CD14-positive monocyte (primary cell): ENCODE results near the gene SSTR5. TPM values are rescaled to one million over a fixed set of nuclear protein-coding genes. Genes with fewer than 3 reads are reported as not detected.

Source experiments
- DNase-seq, 3 donors: peaks; one replicate each; pipeline ENCODE4 v3.0.0-alpha.2; 2011 to 2022
- H2AFZ ChIP-seq: 2 replicates; pipeline ENCODE4 v1.6.0; 2012; ENCODE audit warnings: mild to moderate bottlenecking, low read depth, low read length, inconsistent platforms; ENCODE audit not compliant: insufficient read depth, poor library complexity, severe bottlenecking
- H3K27ac ChIP-seq, 2 donors: 1 replicate in 1 of 2; 2 replicates in 1 of 2; pipeline ENCODE4 v1.5.1; 2012 to 2013; ENCODE audit warnings: low read length in 2 of 2, control low read depth in 1 of 2, inconsistent platforms in 1 of 2, low read depth in 1 of 2, mild to moderate bottlenecking in 1 of 2
- H3K27me3 ChIP-seq, 2 donors: one replicate each; pipeline versions ENCODE4 v1.6.0 to v1.6.1; 2011 to 2013; ENCODE audit warnings: low read length in 2 of 2; ENCODE audit not compliant: control insufficient read depth in 2 of 2, insufficient read depth in 2 of 2
- H3K36me3 ChIP-seq, 2 donors: replicated peaks in 1 of 2; 1 replicate in 1 of 2; 2 replicates in 1 of 2; pipeline versions ENCODE4 v1.5.1 to v1.6.1; 2012 to 2013; ENCODE audit warnings: low read length in 2 of 2, control low read depth in 1 of 2, inconsistent platforms in 1 of 2, mild to moderate bottlenecking in 1 of 2; ENCODE audit not compliant: insufficient read depth in 2 of 2, control insufficient read depth in 1 of 2
- H3K4me1 ChIP-seq, 2 donors: 1 replicate in 1 of 2; 2 replicates in 1 of 2; pipeline versions ENCODE4 v1.5.1 to v1.6.1; 2012 to 2013; ENCODE audit warnings: low read length in 2 of 2, control low read depth in 1 of 2, inconsistent platforms in 1 of 2, mild to moderate bottlenecking in 1 of 2, moderate library complexity in 1 of 2; ENCODE audit not compliant: insufficient read depth in 2 of 2, control insufficient read depth in 1 of 2
- H3K4me2 ChIP-seq: replicated peaks from 2 replicates; pipeline ENCODE3; 2012; ENCODE audit warnings: low read length, moderate library complexity, mild to moderate bottlenecking; ENCODE audit not compliant: poor library complexity, severe bottlenecking; ENCODE audit errors: extremely low read depth
- H3K4me3 ChIP-seq, 3 experiments: fragments of 200-600 bp in 1 of 3; sonication (generic) in 1 of 3; replicated peaks in 1 of 3; 1 replicate in 2 of 3; 2 replicates in 1 of 3; pipeline ENCODE4 v1.5.1; 2011 to 2013; ENCODE audit warnings: low read length in 3 of 3, mild to moderate bottlenecking in 3 of 3, control low read depth in 2 of 3, low read depth in 2 of 3, inconsistent platforms in 1 of 3, moderate library complexity in 1 of 3
- H3K79me2 ChIP-seq: 2 replicates; pipeline ENCODE4 v1.6.0; 2012; ENCODE audit warnings: mild to moderate bottlenecking, control low read depth, inconsistent platforms, low read length, moderate library complexity; ENCODE audit not compliant: insufficient read depth
- H3K9ac ChIP-seq: 2 replicates; pipeline ENCODE4 v1.6.0; 2017; ENCODE audit warnings: low read length, mild to moderate bottlenecking; ENCODE audit not compliant: insufficient read depth, poor library complexity, severe bottlenecking
- H3K9me3 ChIP-seq, 2 donors: replicated peaks in 1 of 2; 1 replicate in 1 of 2; 2 replicates in 1 of 2; pipeline versions ENCODE4 v1.5.1 to v1.6.1; 2012 to 2013; ENCODE audit warnings: low read length in 2 of 2, control low read depth in 1 of 2; ENCODE audit not compliant: control insufficient read depth in 1 of 2, insufficient read depth in 1 of 2
- H4K20me1 ChIP-seq: 2 replicates; pipeline ENCODE4 v1.6.0; 2012; ENCODE audit warnings: mild to moderate bottlenecking, low read length, control low read depth, moderate library complexity; ENCODE audit not compliant: insufficient read depth
- H3K27ac Mint-ChIP-seq, 7 donors: one replicate each; pipeline ENCODE4 v1.8.0; 2020; ENCODE audit warnings: mild to moderate bottlenecking in 7 of 7, mixed read lengths in 7 of 7, moderate library complexity in 6 of 7, inconsistent platforms in 2 of 7
- H3K27me3 Mint-ChIP-seq, 3 donors: one replicate each; pipeline ENCODE4 v1.8.0; 2021 to 2022; ENCODE audit warnings: low read depth in 3 of 3, mild to moderate bottlenecking in 3 of 3, mixed read lengths in 3 of 3, moderate library complexity in 3 of 3, inconsistent platforms in 1 of 3
- H3K36me3 Mint-ChIP-seq, 2 donors: one replicate each; pipeline ENCODE4 v1.8.0; 2020; ENCODE audit warnings: mixed read lengths in 2 of 2, inconsistent platforms in 1 of 2, mild to moderate bottlenecking in 1 of 2
- H3K4me1 Mint-ChIP-seq: one replicate; pipeline ENCODE4 v1.8.0; 2020; ENCODE audit warnings: mild to moderate bottlenecking, mixed read lengths
- H3K4me3 Mint-ChIP-seq, 2 donors: one replicate each; pipeline ENCODE4 v1.8.0; 2020; ENCODE audit warnings: mild to moderate bottlenecking in 2 of 2, mixed read lengths in 2 of 2, moderate library complexity in 1 of 2
- H3K9me3 Mint-ChIP-seq, 7 donors: one replicate each; pipeline ENCODE4 v1.8.0; 2020 to 2022; ENCODE audit warnings: mixed read lengths in 7 of 7, mild to moderate bottlenecking in 6 of 7, moderate library complexity in 6 of 7, inconsistent platforms in 2 of 7
- WGBS: methylation state at CpG from one replicate; pipeline ENCODE4 v1.1.5; 2013; ENCODE audit warnings: missing lambda C conversion rate; ENCODE audit not compliant: insufficient coverage; 5-methylcytosine and 5-hydroxymethylcytosine counted together
- intact Hi-C, 2 donors: fragments of 100-400 bp; cut with micrococcal nuclease; formaldehyde crosslinking; loops; one replicate each; pipeline versions ENCODE4 v1.15.0 to v1.15.1; 2023
- polyA plus RNA-seq, 3 donors: library from polyadenylated mRNA; depleted of rRNA in 1 of 3; unstranded in 2 of 3; stranded (reverse) in 1 of 3; fragments of 300-500 nt in 2 of 3; fragments of >200 nt in 1 of 3; fragmentation: Illumina TruSeq in 2 of 3; gene quantifications; 1 replicate in 2 of 3; 2 replicates in 1 of 3; pipeline ENCODE4 v1.2.3, GENCODE V29; 2012 to 2021
- TF ChIP-seq, protein P1 (sequence below): fragments of 200-600 bp; IDR thresholded peaks from one replicate; pipeline ENCODE4 v1.8.0; 2022; ENCODE audit warnings: antibody characterized with exemption, mild to moderate bottlenecking

The SSTR5 gene
- polyA plus RNA-seq, 3 donors: not detected

- H3K4me1 ChIP-seq: no peaks in the 10 kb centered on the region
- Mint-ChIP-seq H3K4me1 (no peaks in the 10 kb centered on the region), H3K36me3 (no peaks in the 10 kb centered on the region), H3K9me3 (peaks cover 17 to 39% (median 31%) of the 10 kb centered on the region in 7 donors), H3K27me3 (peaks cover 4 to 35% (median 6%) of the 10 kb centered on the region in 3 donors), H3K4me3 (peak overlapping the region in 1 of 2 donors; percentile 63), H3K27ac (no peak overlapping the region)
- no peak overlapping the region for H3K4me3 ChIP-seq
- no peaks in the 10 kb centered on the region for H3K79me2 ChIP-seq
- WGBS: 73% methylated on average over 19 of the region's 21 CpGs
- intact Hi-C loops: no loop called here
- no peak overlapping the region for H2AFZ ChIP-seq
- no peak for DNase-seq
- no peaks in the 10 kb centered on the region for H3K36me3 ChIP-seq
- no peak overlapping the region for H3K27ac ChIP-seq
- TF ChIP-seq, protein P1, sequence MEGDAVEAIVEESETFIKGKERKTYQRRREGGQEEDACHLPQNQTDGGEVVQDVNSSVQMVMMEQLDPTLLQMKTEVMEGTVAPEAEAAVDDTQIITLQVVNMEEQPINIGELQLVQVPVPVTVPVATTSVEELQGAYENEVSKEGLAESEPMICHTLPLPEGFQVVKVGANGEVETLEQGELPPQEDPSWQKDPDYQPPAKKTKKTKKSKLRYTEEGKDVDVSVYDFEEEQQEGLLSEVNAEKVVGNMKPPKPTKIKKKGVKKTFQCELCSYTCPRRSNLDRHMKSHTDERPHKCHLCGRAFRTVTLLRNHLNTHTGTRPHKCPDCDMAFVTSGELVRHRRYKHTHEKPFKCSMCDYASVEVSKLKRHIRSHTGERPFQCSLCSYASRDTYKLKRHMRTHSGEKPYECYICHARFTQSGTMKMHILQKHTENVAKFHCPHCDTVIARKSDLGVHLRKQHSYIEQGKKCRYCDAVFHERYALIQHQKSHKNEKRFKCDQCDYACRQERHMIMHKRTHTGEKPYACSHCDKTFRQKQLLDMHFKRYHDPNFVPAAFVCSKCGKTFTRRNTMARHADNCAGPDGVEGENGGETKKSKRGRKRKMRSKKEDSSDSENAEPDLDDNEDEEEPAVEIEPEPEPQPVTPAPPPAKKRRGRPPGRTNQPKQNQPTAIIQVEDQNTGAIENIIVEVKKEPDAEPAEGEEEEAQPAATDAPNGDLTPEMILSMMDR: no peak
- peaks cover 0 to 6% of the 10 kb centered on the region in 2 donors for H3K27me3 ChIP-seq
- no peak overlapping the region for H3K9ac ChIP-seq
- H3K4me2 ChIP-seq: no peak overlapping the region
- H4K20me1 ChIP-seq: no peaks in the 10 kb centered on the region
- H3K9me3 ChIP-seq: peaks cover 23 to 37% of the 10 kb centered on the region in 2 donors
Measured at GRCh38 chr16:1082266-1082951, 9.9 kb downstream of the SSTR5 start.

- no peaks in the 10 kb centered on the region for H3K36me3 ChIP-seq
- H3K27ac Mint-ChIP-seq: no peak overlapping the region
- no peak overlapping the region for H2AFZ ChIP-seq
- no peak for DNase-seq
- H3K4me2 ChIP-seq: no peak overlapping the region
- peaks cover 0 to 6% of the 10 kb centered on the region in 2 donors for H3K27me3 ChIP-seq
- H3K9ac ChIP-seq: no peak overlapping the region
- no peaks in the 10 kb centered on the region for H3K79me2 ChIP-seq
- H3K36me3 Mint-ChIP-seq: no peaks in the 10 kb centered on the region
- peaks cover 23 to 40% of the 10 kb centered on the region in 2 donors for H3K9me3 ChIP-seq
- no peaks in the 10 kb centered on the region for H3K4me1 ChIP-seq
- TF ChIP-seq, protein P1: no peak
- WGBS: 37% methylated on average over 14 of the region's 34 CpGs
- intact Hi-C loops: no loop called here
- peaks cover 3 to 33% (median 7%) of the 10 kb centered on the region in 3 donors for H3K27me3 Mint-ChIP-seq
- peaks cover 17 to 44% (median 33%) of the 10 kb centered on the region in 7 donors for H3K9me3 Mint-ChIP-seq
- no peak overlapping the region for H3K27ac ChIP-seq
- no peaks in the 10 kb centered on the region for H4K20me1 ChIP-seq
- H3K4me3 ChIP-seq: no peak overlapping the region
- no peaks in the 10 kb centered on the region for H3K4me1 Mint-ChIP-seq
- H3K4me3 Mint-ChIP-seq: no peak overlapping the region
Measured at GRCh38 chr16:1082952-1083675, 10.6 kb downstream of the SSTR5 start.
